ENCODE data around the gene CADPS2. TPM values are rescaled to one million over a fixed set of nuclear protein-coding genes. Genes with fewer than 3 reads are reported as not detected.
"Not testable (repeated sequence)": the region's sequence is repeated elsewhere in the genome, so short reads cannot be mapped to it uniquely, and the experiment has no call there.

CADPS2 gene
- total RNA-seq, 4 donors from 2014 or later = 2.1 to 3.7 (median 2.8) TPM

- Histone ChIP-seq H3K27ac (no peak overlapping the region), H3K9me3 (no peaks in the 10 kb centered on the region), H3K4me1 (no peaks in the 10 kb centered on the region), H3K36me3 (no peaks in the 10 kb centered on the region), H3K27me3 (no peaks in the 10 kb centered on the region), H3K4me3 (no peak overlapping the region)
- in situ Hi-C loops (cut with MboI; ENCODE audit: low sequenced_read_pairs in 4 of 4) = no loop called here
- no peak for ATAC-seq
- TF ChIP-seq CTCF (IDR thresholded peaks at IDR 0.05 in 4 of 5, conservative IDR thresholded peaks at IDR 0.05 in 1 of 5) = no peak
- TF ChIP-seq POLR2A (IDR thresholded peaks at IDR 0.05) = no peak
- intact Hi-C loops (cut with DNase I; ENCODE audit: low total_unique reads) = no loop called here
- DNase-seq = no peak
Measured at GRCh38 chr7:122845286-122845685, 41.0 kb downstream of the CADPS2 start.

- H3K4me3 ChIP-seq = no peak overlapping the region
- no peaks in the 10 kb centered on the region for H3K27me3 ChIP-seq
- DNase-seq = no peak
- TF ChIP-seq CTCF (IDR thresholded peaks at IDR 0.05 in 4 of 5, conservative IDR thresholded peaks at IDR 0.05 in 1 of 5) (no peak), POLR2A (IDR thresholded peaks at IDR 0.05) (no peak)
- no peak overlapping the region for H3K27ac ChIP-seq
- intact Hi-C loops (cut with DNase I; ENCODE audit: low total_unique reads) (no loop called here), in situ Hi-C loops (cut with MboI; ENCODE audit: low sequenced_read_pairs in 4 of 4) (no loop called here)
- H3K36me3 ChIP-seq = no peaks in the 10 kb centered on the region
- H3K4me1 ChIP-seq = no peaks in the 10 kb centered on the region
- ATAC-seq = no peak
- H3K9me3 ChIP-seq = no peaks in the 10 kb centered on the region
Measured at GRCh38 chr7:122844191-122844988, 41.9 kb downstream of the CADPS2 start.

- Histone ChIP-seq H3K27ac (no peak overlapping the region), H3K4me1 (no peaks in the 10 kb centered on the region)
Measured at GRCh38 chr7:122842971-122843370, 43.3 kb downstream of the CADPS2 start.

GRCh38 chr7:122836286-122836685, 50.0 kb downstream of the CADPS2 start:
- H3K27ac ChIP-seq; H3K4me1 ChIP-seq; H3K27me3 ChIP-seq; ATAC-seq; H3K36me3 ChIP-seq; intact Hi-C loops (cut with DNase I; ENCODE audit: low total_unique reads); H3K4me3 ChIP-seq; in situ Hi-C loops (cut with MboI; ENCODE audit: low sequenced_read_pairs in 4 of 4); DNase-seq; H3K9me3 ChIP-seq: not testable (repeated sequence)

More at GRCh38 chr7:122842971-122843370, 43.3 kb downstream of the CADPS2 start:
- in situ Hi-C loops (cut with MboI; ENCODE audit: low sequenced_read_pairs in 4 of 4) (no loop called here), intact Hi-C loops (cut with DNase I; ENCODE audit: low total_unique reads) (no loop called here)
- Histone ChIP-seq H3K36me3 (no peaks in the 10 kb centered on the region), H3K4me3 (no peak overlapping the region), H3K9me3 (no peaks in the 10 kb centered on the region), H3K27me3 (no peaks in the 10 kb centered on the region)
- DNase-seq (no peak), ATAC-seq (no peak)
- TF ChIP-seq CTCF (IDR thresholded peaks at IDR 0.05 in 4 of 5, conservative IDR thresholded peaks at IDR 0.05 in 1 of 5) (no peak), POLR2A (IDR thresholded peaks at IDR 0.05) (no peak)

- intact Hi-C loops (cut with DNase I; ENCODE audit: low total_unique reads); H3K4me3 ChIP-seq; in situ Hi-C loops (cut with MboI; ENCODE audit: low sequenced_read_pairs in 4 of 4); H3K4me1 ChIP-seq; H3K27me3 ChIP-seq; H3K27ac ChIP-seq; DNase-seq; H3K36me3 ChIP-seq; ATAC-seq; H3K9me3 ChIP-seq: not testable (repeated sequence)
Measured at GRCh38 chr7:122834571-122834942, 51.7 kb downstream of the CADPS2 start.
